Gastrocnemius medialis (tissue), 4 donors: Measurements from ENCODE around the gene COL1A2.

ENCODE experiments used
- POLR2A ChIP-seq, 2 donors: fragments of 450-650 bp; IDR thresholded peaks; one replicate each; pipeline ENCODE4 v1.6.1; 2017; ENCODE audit warnings: antibody characterized with exemption in 2 of 2, mild to moderate bottlenecking in 2 of 2, moderate library complexity in 2 of 2
- TF ChIP-seq, protein P1 (sequence below), 5 experiments: fragments of 450-650 bp in 3 of 5; fragments of 200-600 bp in 2 of 5; sonication (generic) in 2 of 5; IDR thresholded peaks in 4 of 5; conservative IDR thresholded peaks in 1 of 5; 1 replicate in 4 of 5; 2 replicates in 1 of 5; pipeline ENCODE4 v1.5.1; 2016 to 2019; ENCODE audit warnings: antibody characterized with exemption in 5 of 5, mild to moderate bottlenecking in 3 of 5, moderate library complexity in 3 of 5

DNA sequence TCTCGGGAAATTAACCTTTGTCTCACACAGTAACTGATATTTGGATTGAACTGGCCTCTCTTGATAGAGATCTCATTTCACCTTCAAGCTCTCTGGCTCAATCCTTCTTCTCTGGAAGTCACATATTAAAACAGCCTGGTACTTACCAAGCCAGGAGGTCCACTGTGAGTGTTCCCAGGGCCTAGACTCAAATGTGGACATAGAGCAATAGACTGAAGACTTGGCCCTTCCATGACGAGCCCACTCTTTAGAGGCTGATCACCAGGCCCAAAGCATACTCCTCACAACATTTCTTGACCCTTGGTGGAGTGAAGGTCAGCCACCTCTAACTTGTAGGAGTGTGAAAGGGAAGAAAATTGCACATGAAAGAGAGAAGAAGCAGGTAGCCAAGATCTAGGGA, 38.5 kb downstream of the COL1A2 start:
- no peak for TF ChIP-seq POLR2A (IDR thresholded peaks at IDR 0.05)
- TF ChIP-seq, protein P1, sequence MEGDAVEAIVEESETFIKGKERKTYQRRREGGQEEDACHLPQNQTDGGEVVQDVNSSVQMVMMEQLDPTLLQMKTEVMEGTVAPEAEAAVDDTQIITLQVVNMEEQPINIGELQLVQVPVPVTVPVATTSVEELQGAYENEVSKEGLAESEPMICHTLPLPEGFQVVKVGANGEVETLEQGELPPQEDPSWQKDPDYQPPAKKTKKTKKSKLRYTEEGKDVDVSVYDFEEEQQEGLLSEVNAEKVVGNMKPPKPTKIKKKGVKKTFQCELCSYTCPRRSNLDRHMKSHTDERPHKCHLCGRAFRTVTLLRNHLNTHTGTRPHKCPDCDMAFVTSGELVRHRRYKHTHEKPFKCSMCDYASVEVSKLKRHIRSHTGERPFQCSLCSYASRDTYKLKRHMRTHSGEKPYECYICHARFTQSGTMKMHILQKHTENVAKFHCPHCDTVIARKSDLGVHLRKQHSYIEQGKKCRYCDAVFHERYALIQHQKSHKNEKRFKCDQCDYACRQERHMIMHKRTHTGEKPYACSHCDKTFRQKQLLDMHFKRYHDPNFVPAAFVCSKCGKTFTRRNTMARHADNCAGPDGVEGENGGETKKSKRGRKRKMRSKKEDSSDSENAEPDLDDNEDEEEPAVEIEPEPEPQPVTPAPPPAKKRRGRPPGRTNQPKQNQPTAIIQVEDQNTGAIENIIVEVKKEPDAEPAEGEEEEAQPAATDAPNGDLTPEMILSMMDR (IDR thresholded peaks at IDR 0.05 in 4 of 5, conservative IDR thresholded peaks at IDR 0.05 in 1 of 5) = no peak
